GM19438 (cell line): Measurements from ENCODE around the gene PBOV1.

Experiments
- ATAC-seq: cut with Tn5 transposase; IDR thresholded peaks from one replicate; pipeline ENCODE4 v1.9.1; 2021; ENCODE audit warnings: low read depth; ENCODE audit not compliant: unreplicated experiment

The PBOV1 gene

DNA sequence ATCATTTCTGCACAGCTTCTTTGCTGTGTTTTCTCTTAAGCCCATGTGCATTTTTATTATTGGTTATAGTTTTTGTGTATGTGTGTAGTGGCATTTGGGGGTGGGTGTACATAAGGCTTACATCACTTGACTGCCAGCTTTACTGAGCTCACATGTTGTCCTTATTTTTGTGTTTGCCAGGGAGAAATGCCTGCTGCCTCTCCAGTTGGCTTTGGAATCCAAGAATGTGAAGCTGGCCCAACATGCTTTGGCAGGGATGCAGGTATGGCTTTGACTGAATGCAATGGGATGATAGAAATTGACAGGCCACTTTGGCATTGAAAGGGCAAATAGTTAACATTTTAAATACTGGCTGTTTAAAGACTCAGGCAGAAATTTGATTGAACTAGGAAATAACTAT lies 11.4 kb downstream of the PBOV1 start:
- no peak for ATAC-seq

DNA sequence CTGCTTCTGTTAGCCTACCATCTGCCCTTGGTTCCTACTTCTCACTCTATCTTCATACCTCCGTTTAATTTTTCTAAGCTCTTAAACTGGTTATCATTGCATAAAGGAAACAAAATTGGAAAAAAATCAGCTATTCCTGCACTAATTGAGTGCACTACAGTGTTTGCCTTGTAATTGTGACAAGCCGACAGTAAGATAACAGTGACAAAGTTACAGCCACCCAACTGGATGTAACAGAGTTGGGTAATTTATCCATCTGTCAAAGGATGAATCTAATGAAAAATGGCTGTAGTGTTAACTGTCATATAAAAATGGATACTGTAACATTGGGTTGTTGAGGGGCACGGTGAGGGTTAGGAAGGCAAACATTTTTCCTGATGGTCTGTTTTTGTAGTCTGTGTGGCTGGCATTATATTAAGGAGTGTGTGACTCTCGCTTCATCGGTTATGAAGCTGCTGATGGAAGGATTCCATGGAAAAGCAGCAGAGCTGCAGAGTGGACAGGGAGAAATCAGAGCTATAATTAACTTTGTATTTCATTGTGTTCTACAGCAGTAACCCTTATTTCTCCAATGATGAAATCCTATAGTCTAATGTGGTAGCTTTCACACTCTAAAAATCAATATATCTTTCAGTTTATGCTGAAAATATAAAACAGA lies 12.7 kb downstream of the PBOV1 start:
- no peak for ATAC-seq

DNA sequence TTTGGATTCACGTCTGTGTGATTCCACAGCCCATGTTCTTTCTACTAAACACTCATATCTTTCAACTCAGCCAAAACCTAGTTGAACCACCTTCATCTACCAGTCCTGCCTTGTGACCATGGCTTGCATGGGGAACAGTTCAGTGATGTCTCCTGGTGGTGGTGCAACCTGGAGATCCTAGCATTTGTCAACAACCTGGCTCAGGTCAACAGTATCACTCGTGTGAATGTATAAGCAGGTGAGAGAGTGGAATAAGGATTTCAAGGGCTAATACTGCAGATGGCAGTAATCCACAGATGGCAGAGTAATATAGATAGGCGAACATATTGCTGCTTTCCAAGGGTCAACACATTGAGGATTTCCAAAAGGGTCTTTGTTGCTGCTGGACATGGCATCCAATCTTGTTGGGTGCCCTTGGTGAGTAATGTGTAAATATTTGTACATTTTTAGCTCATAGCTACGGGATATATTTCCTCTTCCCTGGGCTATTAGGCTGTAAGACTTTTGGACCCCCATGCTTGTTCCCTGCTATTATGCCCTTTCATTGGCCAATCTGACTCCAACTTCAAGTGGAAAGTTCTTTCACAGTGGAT lies 13.4 kb downstream of the PBOV1 start:
- ATAC-seq, result no peak

DNA sequence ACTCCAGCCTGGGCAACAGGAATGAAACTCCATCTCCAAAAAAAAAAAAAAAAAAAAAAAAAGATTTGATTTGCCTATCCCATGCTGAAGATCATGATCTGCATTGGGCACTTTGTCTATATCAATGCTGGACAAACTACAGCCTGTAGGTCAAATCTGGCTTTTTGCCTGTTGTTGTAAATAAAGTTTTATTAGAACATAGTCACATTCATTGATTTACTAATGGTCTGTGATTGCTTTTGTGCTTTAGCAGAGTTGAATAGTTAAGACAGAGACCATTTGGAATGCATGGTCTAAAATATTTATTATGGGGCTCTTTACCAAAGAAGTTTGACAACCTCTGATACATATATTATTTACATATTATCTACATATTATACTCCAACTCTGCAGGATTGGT lies 14.0 kb downstream of the PBOV1 start:
- no peak for ATAC-seq

DNA sequence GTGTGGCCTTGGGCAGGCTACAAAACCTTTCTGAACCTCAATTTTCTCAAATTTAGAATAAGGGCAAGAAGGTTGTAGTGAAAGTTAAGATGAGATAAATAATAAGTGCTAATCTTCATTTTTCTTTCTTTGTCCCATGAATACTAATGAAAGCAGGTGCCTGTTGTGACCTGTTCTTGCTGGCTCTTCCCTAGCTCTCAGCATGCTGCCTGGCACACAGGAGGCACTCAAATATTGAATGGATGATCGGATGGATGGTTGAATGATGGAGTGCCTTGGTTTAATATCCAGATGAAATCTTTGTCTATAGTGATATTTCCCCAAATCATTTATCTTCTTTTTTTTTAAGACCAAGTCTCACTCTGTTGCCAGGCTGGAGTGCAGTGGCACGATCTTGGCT lies 15.0 kb downstream of the PBOV1 start:
- ATAC-seq, result no peak

DNA sequence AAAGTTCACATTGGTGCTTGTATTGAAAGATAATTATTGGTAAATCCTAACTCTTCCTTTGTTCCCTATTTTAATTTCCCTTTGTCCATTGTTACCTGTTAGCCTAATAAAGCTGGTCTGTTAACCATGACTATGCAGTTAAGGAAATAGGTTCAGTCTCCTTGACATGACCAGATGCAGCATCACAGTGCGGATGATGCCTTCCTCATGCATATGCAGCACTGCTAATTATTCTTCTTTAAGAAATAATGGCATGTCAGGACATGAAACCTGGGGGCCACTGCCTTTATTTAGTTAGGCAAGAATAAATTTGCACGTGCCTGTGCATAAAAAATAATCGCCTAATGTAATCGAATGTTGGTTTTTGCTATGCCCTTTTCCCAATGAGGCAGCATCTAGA lies 16.5 kb downstream of the PBOV1 start:
- ATAC-seq, result no peak

DNA sequence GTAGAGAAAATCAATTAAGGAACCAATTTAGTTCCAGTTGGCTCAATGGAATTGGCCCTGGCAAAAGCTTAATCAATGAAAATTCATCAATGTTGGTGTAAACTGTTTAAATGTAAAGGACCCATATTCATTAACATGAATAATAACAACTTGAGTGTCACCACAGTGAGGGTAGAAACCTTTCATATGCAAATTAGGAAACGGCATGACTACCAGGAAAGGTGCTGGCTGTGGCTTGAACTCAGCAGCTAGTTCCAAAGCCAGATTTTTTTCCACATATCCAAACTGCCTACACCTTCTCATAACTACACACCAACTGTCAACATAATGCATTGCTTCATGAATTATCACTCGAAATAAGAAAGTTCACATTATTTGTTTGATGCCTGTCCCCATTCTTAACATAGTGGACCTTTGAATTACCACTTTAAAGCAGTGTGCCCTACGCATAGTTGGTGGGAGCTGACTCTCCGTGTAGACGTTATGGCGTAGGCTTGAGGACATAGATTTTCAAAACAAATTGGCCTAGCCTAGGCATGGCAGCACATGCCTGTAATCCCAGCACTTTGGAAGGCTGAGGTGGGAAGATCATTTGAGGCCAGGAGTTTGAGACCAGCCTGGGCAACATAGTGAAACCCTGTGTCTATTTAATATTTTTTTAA lies 19.7 kb downstream of the PBOV1 start:
- no peak for ATAC-seq

DNA sequence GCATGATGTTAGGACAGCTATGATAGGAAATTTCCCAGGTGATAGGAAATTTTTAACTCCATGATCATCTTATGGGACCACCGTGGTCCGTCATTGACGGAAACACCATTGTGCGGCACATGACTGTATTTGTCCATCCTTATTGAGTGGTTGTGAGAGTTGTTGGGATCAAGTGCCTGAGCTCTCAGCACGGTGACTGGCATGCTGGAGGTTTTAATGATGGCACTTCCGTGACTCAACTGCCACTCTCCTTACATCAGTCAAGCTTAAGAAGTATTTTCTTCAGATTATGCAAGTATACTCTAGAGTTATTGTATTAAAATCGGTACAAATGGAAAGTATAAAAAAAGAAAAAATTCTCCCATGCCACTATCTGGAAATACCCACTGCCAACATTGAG lies 20.7 kb downstream of the PBOV1 start:
- ATAC-seq, result no peak

DNA sequence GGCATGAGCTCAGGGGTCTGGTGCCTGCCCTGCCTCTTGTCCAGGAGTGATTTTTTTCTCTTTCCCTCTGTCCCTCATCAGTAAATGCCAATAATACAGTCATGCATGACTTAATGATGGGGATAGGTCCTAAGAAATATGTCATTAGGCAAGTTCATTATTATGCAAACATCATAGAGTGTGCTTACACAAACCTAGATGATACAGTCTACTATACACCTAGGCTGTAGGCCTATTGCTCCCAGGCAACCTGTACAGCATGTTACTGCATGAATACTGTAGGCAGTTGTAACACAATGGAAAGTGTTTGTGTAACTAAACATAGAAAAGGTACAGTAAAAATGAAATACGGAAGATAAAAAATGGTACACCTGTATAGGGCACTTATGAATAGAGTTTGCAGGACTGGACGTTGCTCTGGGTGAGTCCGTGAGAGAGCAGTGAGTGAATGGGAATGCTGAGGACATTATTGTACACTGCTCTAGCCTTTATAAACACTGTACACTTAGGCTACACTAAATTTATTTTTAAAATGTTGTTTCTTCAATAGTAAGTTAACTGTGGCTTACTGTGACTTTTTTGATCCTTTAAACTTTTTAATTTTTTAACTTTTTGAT lies 22.1 kb downstream of the PBOV1 start:
- no peak for ATAC-seq

DNA sequence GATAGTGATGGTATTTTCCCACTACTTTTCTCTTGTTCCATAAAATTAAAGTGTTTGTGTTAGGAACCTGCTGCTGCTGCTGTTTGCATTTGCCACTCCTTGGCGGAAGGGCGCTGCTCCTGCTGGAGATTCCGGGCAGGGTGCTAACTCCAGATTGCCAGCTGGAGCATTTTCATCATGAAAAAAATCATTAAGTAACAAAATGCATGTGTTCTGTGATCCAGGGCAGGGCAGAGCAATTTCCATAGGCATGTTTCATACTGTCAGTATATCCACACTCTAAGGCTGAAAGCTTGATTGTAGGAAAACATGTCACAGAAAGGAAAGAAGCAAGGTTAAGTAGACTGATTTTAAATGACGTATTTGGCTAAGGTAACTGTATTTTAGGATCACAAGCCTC lies 24.0 kb downstream of the PBOV1 start:
- ATAC-seq, result no peak

DNA sequence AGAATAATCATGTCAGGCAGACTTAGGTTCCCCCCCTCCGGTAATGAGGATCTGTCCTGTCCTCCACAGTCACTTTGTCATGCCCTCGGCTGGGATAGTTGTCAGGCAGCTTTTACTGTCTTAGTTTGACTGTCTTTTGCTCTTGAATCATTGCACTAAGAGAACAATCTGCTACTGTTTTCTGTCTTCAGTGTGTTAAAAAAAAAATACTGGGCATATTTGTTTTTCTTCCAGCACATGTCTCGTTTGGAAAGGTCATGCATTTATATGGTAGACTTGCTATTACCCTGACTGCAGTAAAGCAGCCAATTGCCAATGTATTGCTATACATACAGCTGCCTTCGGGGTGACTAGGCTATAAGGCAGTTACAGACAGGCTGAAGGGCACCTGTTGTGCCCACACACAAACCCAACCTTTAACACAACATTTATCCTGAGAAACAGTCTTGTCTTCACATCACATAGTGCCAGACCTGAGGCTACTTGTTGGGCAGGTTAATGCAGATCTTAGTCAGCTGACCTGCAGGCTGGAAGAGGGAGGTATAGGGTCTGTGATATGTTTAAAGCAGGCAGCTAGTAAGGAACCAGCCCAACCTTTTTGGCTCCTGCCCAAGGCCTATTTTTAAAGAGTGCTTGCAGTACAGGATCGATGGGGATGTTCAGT lies 29.9 kb downstream of the PBOV1 start:
- ATAC-seq, result no peak

DNA sequence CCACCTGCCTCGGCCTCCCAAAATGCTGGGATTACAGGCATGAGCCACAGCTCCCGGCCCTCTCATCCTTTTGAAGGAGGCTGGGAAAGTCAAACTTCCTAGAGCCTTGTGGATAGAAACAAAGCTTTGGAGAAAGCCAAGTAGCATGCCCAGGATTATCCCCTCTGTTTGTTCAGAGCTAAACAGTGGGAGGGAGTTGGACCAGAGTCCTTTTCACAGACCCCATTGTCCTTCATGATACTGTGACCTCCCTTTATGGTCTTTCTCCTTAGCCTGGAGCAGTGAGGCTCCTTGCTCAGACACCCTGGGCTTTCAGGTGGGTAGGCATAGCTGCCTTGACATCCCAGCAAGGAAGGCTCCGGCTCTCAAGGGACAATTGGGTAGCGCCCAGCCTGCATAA lies 31.1 kb downstream of the PBOV1 start:
- no peak for ATAC-seq

DNA sequence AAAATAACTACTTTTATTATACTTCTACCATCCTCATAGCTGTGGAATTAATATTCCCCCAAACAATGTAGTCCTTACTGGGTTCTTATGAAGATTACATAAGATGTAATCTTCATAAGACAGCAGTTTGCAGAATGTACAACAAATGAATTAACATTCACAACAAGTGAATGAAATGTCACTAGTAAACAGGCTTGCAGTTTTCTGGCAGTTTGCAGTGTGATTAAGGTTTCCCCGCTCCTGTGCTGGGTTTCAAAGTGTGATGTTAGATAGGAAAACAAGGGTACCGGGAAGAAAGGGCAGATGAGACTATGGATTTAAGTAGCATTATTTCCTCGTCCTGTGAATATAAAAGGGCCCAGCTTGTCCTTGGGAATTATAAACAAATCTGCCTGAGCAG lies 34.1 kb downstream of the PBOV1 start:
- no peak for ATAC-seq

DNA sequence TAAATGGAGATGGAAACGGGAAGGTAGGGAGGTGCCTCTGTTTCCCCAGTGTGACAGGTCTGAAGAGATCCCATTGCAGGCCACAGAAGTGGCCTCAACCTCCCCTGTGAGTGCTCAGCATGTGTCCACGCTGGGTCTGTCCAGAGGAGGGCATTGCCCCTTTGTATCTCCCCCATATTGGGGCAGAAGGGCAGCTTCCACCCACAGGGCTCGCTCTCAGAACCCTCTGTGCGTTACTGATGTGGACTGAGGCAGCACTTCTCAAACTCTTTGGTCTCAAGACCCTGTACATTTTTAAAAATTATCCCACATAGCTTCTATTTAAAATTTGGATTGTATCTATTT lies 34.5 kb downstream of the PBOV1 start:
- no peak for ATAC-seq

DNA sequence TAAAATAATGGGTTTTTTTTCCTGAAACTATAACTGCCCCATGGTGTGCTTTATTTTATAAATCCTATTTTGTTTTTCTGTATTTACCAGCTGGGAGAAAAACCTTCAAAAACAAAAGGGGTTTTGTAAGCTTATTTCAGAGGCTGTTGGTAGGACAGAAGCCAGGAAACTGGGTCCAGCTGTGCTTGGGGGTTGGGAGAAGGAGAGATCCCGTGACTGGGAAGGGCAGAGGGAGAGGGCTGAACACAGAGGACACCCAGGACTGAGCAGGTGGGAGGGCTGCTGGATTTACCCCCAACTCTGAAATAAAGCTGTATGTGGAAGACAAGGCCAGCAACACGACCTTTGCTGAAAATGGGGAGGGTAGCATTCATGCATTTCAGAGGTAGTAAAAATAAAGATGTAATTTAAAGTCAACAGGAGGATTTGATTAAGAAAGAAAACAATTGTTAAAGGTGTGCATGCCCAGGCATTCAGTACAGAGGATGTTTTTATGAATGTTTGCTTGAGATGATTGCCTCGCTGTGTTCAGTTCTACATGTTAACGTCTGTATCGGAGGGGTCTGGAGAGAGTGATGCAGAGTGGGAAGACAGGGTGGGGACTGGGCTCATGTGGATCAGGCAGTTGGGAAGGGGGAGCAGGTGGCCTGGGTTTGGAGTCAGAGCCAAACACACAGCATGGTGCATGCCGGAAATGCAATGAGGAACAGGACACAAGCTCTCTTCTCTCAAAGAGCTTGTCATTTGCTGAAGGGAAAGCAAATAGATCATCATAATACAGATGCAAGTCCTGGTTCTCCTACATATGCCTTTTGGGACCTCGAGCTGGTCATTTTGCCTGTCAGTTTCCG lies 35.1 kb downstream of the PBOV1 start:
- ATAC-seq, result no peak

DNA sequence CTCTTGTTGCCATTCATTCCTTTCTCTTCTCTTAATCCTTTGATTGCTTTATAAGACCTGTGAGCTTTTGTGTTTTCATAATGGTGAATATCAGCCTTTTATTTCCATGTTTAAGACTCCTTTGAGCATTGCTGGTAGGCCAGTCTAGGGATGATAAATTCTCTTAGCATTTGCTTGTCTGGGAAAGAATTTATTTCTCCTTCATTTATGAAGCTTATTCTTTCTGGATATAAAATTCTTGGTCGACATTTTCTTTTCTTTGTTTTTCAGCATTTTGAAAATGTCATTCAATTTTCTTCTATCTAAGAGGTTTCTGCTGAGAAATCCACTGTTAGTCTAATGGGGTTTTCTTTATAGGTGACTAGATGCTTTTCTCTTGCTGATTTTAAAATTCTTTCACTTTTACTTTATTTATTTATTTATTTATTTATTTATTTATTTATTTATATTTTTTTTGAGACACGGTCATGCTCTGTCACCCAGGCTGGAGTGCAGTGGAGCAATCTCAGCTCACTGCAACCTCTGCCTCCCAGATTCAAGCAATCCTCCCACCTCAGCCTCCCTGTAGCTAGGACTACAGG lies 41.5 kb downstream of the PBOV1 start:
- ATAC-seq, result no peak

DNA sequence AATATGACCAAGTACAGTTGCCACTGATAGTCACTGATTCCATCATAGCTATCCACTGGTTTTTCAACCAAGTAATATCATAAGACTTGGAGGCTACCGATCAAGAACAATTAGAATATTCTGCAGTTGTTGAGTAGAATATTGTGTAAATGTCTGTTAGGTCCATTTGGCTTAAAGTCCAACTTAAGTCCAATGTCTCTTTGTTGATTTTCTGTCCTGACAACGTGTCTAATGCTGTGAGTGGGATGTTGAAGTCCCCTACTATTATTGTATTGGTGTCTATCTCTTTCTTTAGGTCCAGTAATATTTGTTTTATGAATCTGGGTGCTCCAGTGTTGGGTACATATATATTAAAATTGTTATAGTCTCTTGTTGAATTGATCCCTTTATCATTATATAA lies 42.7 kb downstream of the PBOV1 start:
- no peak for ATAC-seq
